AG10803 (cell line): ENCODE measurements around the gene B3GALT5.

ENCODE experiments used
- DNase-seq: peaks from one replicate; pipeline ENCODE4 v3.0.0; 2010; ENCODE audit warnings: low read depth
- H3K4me3 ChIP-seq: 2 replicates; pipeline ENCODE4 v1.5.1; 2011; ENCODE audit warnings: mild to moderate bottlenecking, low read length, control low read depth
- CTCF ChIP-seq: conservative IDR thresholded peaks from 2 replicates; pipeline ENCODE4 v1.5.1; 2011; ENCODE audit warnings: mild to moderate bottlenecking, low read length, control low read depth, inconsistent platforms

Gene B3GALT5

GRCh38 chr21:39595465-39595864 lies 17.3 kb upstream of the B3GALT5 start:
- H3K4me3 ChIP-seq = no peak overlapping the region

GRCh38 chr21:39597595-39597994 lies 15.1 kb upstream of the B3GALT5 start:
- no peak for TF ChIP-seq CTCF
- H3K4me3 ChIP-seq = no peak overlapping the region
- DNase-seq = no peak

More at GRCh38 chr21:39595465-39595864, 17.3 kb upstream of the B3GALT5 start:
- DNase-seq = no peak
- TF ChIP-seq CTCF = no peak

- no peak for TF ChIP-seq CTCF
- no peak for DNase-seq
- H3K4me3 ChIP-seq = no peak overlapping the region
Measured at GRCh38 chr21:39599191-39599970, 13.4 kb upstream of the B3GALT5 start.

- no peak for TF ChIP-seq CTCF
- DNase-seq = no peak
- H3K4me3 ChIP-seq = no peak overlapping the region
Measured at GRCh38 chr21:39601187-39601928, 11.4 kb upstream of the B3GALT5 start.

GRCh38 chr21:39602076-39602689 lies 10.6 kb upstream of the B3GALT5 start:
- DNase-seq = no peak
- TF ChIP-seq CTCF = no peak
- no peak overlapping the region for H3K4me3 ChIP-seq

- no peak for TF ChIP-seq CTCF
Measured at GRCh38 chr21:39602793-39603192, 9.9 kb upstream of the B3GALT5 start.

More at GRCh38 chr21:39602793-39603192, 9.9 kb upstream of the B3GALT5 start:
- no peak overlapping the region for H3K4me3 ChIP-seq
- no peak for DNase-seq
